SU-DHL-6 (cell line): ENCODE measurements around the gene CHADL.

Experiments
- H2AFZ ChIP-seq: fragments of 200-600 bp; sonication (generic); 2 replicates; pipeline ENCODE4 v1.6.1; 2014; ENCODE audit warnings: low read depth, mild to moderate bottlenecking, moderate library complexity, mixed read lengths, antibody characterized with exemption, low read length; ENCODE audit not compliant: severe bottlenecking
- H3F3A ChIP-seq: fragments of 200-600 bp; shearing (Covaris generic); 2 replicates; pipeline ENCODE4 v1.6.0; 2016; ENCODE audit warnings: antibody characterized with exemption, mild to moderate bottlenecking; ENCODE audit not compliant: insufficient read depth
- H3K27ac ChIP-seq: fragments of 200-600 bp; sonication (generic); 2 replicates; pipeline ENCODE4 v1.5.1; 2016; ENCODE audit warnings: low read depth, mild to moderate bottlenecking, low read length, moderate library complexity, mixed read lengths
- H3K27me3 ChIP-seq: fragments of 200-600 bp; sonication (generic), shearing (Covaris generic); 2 replicates; pipeline ENCODE4 v1.6.0; 2014; ENCODE audit warnings: mild to moderate bottlenecking, low read length
- H3K36me3 ChIP-seq: fragments of 200-600 bp; sonication (generic); 2 replicates; pipeline ENCODE4 v1.6.1; 2014; ENCODE audit warnings: mild to moderate bottlenecking, low read length, mixed read lengths
- H3K4me2 ChIP-seq: fragments of 300-600, 200-600 bp; shearing (Covaris generic), sonication (generic); 2 replicates; pipeline ENCODE4 v1.6.0; 2014; ENCODE audit warnings: low read length, low read depth, mild to moderate bottlenecking; ENCODE audit not compliant: poor library complexity, severe bottlenecking
- H3K4me3 ChIP-seq: fragments of 200-600 bp; sonication (generic); 2 replicates; pipeline ENCODE4 v1.5.1; 2014; ENCODE audit warnings: antibody characterized with exemption, low read length, mild to moderate bottlenecking, mixed read lengths; ENCODE audit not compliant: insufficient read depth, poor library complexity, severe bottlenecking
- H3K79me2 ChIP-seq: fragments of 200-600 bp; sonication (generic); 2 replicates; pipeline ENCODE4 v1.6.1; 2014; ENCODE audit warnings: mild to moderate bottlenecking, low read length, moderate library complexity; ENCODE audit not compliant: insufficient read depth
- H3K9ac ChIP-seq: fragments of 200-600 bp; sonication (generic); 2 replicates; pipeline ENCODE4 v1.7.0; 2014; ENCODE audit warnings: mild to moderate bottlenecking, low read length
- H3K9me2 ChIP-seq: fragments of 200-600 bp; sonication (generic); replicated peaks from 2 replicates; pipeline ENCODE4 v1.6.1; 2014; ENCODE audit warnings: low read length; ENCODE audit not compliant: insufficient read depth
- H3K9me3 ChIP-seq: fragments of 200-600 bp; sonication (generic); 2 replicates; pipeline ENCODE4 v1.6.1; 2014; ENCODE audit warnings: low read length, mixed read lengths; ENCODE audit not compliant: insufficient read depth
- H4K20me1 ChIP-seq: fragments of 200-600 bp; sonication (generic); 2 replicates; pipeline ENCODE4 v1.6.1; 2014; ENCODE audit warnings: low read depth, mild to moderate bottlenecking, antibody characterized with exemption, low read length, moderate library complexity, mixed read lengths
- EZH2phosphoT487 ChIP-seq: fragments of 200-600 bp; sonication (generic), shearing (Covaris generic); conservative IDR thresholded peaks from 2 replicates; pipeline ENCODE4 v1.6.1; 2018; ENCODE audit warnings: mild to moderate bottlenecking, antibody characterized with exemption, low read length, moderate library complexity, mixed read lengths
- TF ChIP-seq, protein P1 (sequence below): fragments of 200-600 bp; sonication (generic); IDR thresholded peaks from one replicate; pipeline ENCODE4 v1.5.1; 2017; ENCODE audit warnings: antibody characterized with exemption, mild to moderate bottlenecking, low read length, moderate library complexity; ENCODE audit not compliant: insufficient read depth, poor library complexity, severe bottlenecking

Gene CHADL

DNA sequence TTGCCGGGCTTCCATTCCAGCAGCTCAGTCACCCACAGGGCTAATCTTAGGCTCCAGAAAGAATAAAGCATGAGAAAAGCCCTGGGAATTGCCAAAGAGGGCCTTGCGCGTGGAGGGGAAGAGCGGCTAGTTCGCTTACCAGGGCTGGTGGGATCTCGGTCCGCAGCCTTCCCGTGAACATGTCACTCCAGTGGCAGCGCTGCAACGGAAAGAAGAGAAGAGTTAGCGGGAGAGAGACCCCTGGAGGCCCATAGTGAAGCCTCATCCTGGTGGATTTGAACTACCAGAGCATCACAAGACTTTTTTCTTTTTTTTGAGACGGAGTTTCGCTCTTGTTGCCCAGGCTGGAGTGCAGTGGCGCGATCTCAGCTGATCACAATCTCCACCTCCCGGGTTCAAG, 27.2 kb upstream of the CHADL start:
- peaks cover 3% of the 10 kb centered on the region; the same call in 1 of the 2 replicates for H3K36me3 ChIP-seq
- H3F3A ChIP-seq, result no peaks in the 10 kb centered on the region
- no peaks in the 10 kb centered on the region for H3K79me2 ChIP-seq

DNA sequence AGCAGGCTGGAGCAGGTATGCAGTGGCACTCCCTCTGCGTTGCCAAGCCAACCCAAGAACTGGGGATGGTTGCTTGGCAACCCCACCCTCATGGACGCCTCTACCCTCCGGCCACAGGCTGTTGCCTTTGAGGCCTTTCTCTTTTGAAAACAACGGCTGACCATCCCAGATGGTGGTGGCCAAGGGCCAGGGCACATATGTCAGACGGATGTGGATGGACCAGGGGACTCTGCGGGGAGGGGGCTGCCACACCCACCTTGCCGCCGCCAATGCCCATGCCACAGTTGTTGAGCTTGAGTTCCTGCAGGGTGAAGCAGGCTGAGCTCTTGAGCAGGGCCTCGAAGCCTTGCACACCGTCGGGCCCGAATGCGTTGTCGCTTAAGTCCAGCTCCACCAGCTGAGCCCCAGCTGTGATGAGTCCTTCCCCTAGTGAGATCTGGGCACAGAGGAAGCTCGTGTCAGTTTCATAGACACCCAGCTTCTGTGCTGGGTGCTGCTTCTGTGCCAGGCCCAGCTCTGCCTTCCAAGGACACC, 23.7 kb upstream of the CHADL start:
- H3K27ac ChIP-seq, result no peak overlapping the region
- no peak overlapping the region for H3K4me3 ChIP-seq
- H3K9me2 ChIP-seq, result no peaks in the 10 kb centered on the region
- H3K9ac ChIP-seq, result no peak overlapping the region
- H4K20me1 ChIP-seq, result no peaks in the 10 kb centered on the region
- no peak overlapping the region for H3K4me2 ChIP-seq
- no peaks in the 10 kb centered on the region for H3F3A ChIP-seq
- no peaks in the 10 kb centered on the region for H3K27me3 ChIP-seq
- no peaks in the 10 kb centered on the region for H3K79me2 ChIP-seq
- H2AFZ ChIP-seq, result no peak overlapping the region
- no peaks in the 10 kb centered on the region for H3K9me3 ChIP-seq
- no peaks in the 10 kb centered on the region; the same call in 1 of the 2 replicates for H3K36me3 ChIP-seq
- TF ChIP-seq, protein P1, sequence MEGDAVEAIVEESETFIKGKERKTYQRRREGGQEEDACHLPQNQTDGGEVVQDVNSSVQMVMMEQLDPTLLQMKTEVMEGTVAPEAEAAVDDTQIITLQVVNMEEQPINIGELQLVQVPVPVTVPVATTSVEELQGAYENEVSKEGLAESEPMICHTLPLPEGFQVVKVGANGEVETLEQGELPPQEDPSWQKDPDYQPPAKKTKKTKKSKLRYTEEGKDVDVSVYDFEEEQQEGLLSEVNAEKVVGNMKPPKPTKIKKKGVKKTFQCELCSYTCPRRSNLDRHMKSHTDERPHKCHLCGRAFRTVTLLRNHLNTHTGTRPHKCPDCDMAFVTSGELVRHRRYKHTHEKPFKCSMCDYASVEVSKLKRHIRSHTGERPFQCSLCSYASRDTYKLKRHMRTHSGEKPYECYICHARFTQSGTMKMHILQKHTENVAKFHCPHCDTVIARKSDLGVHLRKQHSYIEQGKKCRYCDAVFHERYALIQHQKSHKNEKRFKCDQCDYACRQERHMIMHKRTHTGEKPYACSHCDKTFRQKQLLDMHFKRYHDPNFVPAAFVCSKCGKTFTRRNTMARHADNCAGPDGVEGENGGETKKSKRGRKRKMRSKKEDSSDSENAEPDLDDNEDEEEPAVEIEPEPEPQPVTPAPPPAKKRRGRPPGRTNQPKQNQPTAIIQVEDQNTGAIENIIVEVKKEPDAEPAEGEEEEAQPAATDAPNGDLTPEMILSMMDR, result no peak
- no peak for TF ChIP-seq EZH2phosphoT487

More for the DNA sequence above, 27.2 kb upstream of the CHADL start:
- H3K4me3 ChIP-seq, result no peak overlapping the region
- no peak overlapping the region for H2AFZ ChIP-seq
- no peak overlapping the region for H3K27ac ChIP-seq
- TF ChIP-seq EZH2phosphoT487, result no peak
- TF ChIP-seq, protein P1, result no peak
- H3K9me2 ChIP-seq, result no peaks in the 10 kb centered on the region
- no peak overlapping the region for H3K4me2 ChIP-seq
- no peaks in the 10 kb centered on the region for H4K20me1 ChIP-seq
- no peak overlapping the region for H3K9ac ChIP-seq
- no peaks in the 10 kb centered on the region for H3K9me3 ChIP-seq
- no peaks in the 10 kb centered on the region for H3K27me3 ChIP-seq

DNA sequence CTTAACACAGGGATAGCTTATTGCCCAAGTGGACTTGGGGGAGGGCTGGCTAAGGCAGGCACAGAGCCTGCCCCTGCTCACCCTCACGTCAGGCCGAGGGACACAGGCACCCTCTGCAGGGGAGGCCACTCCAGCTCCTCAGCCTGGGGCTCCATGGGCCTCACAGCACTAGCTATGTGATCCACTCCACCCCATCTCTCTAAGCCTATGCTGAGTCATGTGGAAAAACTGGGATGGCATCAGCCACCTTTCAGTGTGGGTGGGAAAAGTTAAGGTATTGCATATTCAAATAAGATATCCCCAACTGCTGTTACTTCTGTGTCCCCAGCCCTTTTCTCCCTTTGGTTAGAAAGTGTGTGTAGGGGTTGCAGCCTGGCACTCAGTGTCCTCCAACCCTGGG, 23.0 kb upstream of the CHADL start:
- H3F3A ChIP-seq, result no peaks in the 10 kb centered on the region
- no peak overlapping the region for H3K9ac ChIP-seq
- no peak overlapping the region for H2AFZ ChIP-seq
- no peak overlapping the region for H3K4me3 ChIP-seq
- H3K27ac ChIP-seq, result no peak overlapping the region
- H4K20me1 ChIP-seq, result no peaks in the 10 kb centered on the region
- no peaks in the 10 kb centered on the region for H3K9me2 ChIP-seq
- no peaks in the 10 kb centered on the region; the same call in 1 of the 2 replicates for H3K36me3 ChIP-seq
- no peaks in the 10 kb centered on the region for H3K9me3 ChIP-seq
- H3K27me3 ChIP-seq, result no peaks in the 10 kb centered on the region
- no peak for TF ChIP-seq EZH2phosphoT487
- TF ChIP-seq, protein P1, result no peak
- H3K79me2 ChIP-seq, result no peaks in the 10 kb centered on the region
- H3K4me2 ChIP-seq, result no peak overlapping the region
